Measurements from ENCODE around the gene GALNT17. TPM values are rescaled to one million over a fixed set of nuclear protein-coding genes. Genes with fewer than 3 reads are reported as not detected.

The GALNT17 gene
- total and polyA plus RNA-seq, 4 donors, result 2.8 to 10.8 (median 7.4) TPM

GRCh38 chr7:71411475-71411874 is 279.5 kb downstream of the GALNT17 start:
- TF ChIP-seq, protein P1, sequence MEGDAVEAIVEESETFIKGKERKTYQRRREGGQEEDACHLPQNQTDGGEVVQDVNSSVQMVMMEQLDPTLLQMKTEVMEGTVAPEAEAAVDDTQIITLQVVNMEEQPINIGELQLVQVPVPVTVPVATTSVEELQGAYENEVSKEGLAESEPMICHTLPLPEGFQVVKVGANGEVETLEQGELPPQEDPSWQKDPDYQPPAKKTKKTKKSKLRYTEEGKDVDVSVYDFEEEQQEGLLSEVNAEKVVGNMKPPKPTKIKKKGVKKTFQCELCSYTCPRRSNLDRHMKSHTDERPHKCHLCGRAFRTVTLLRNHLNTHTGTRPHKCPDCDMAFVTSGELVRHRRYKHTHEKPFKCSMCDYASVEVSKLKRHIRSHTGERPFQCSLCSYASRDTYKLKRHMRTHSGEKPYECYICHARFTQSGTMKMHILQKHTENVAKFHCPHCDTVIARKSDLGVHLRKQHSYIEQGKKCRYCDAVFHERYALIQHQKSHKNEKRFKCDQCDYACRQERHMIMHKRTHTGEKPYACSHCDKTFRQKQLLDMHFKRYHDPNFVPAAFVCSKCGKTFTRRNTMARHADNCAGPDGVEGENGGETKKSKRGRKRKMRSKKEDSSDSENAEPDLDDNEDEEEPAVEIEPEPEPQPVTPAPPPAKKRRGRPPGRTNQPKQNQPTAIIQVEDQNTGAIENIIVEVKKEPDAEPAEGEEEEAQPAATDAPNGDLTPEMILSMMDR (IDR thresholded peaks at IDR 0.05; ENCODE audit: control extremely low read depth, extremely low read depth), result no peak
- Histone ChIP-seq H3K4me3 (no peak overlapping the region), H3K27ac (ENCODE audit: low read depth in 1 of 2, low read length in 1 of 2) (no peak overlapping the region), H3K27me3 (ENCODE audit: control insufficient read depth in 3 of 3, insufficient read depth in 3 of 3, low read length in 2 of 3) (no peaks in the 10 kb centered on the region), H3K9ac (ENCODE audit: insufficient read depth in 1 of 2, low read length in 2 of 2) (no peak overlapping the region), H3K4me1 (ENCODE audit: control insufficient read depth in 5 of 5, insufficient read depth in 5 of 5, low read length in 5 of 5) (peaks cover 0 to 22% (median 0%) of the 10 kb centered on the region in 5 donors), H3K9me3 (ENCODE audit: control insufficient read depth in 4 of 4, insufficient read depth in 3 of 4, low read length in 3 of 4) (peaks cover 0 to 4% (median 3%) of the 10 kb centered on the region in 4 donors), H3K36me3 (ENCODE audit: control insufficient read depth in 4 of 4, insufficient read depth in 4 of 4, low read length in 4 of 4) (peaks cover 0 to 4% (median 2%) of the 10 kb centered on the region in 4 donors)
- no peak for DNase-seq
- 87 to 95% methylated on average over 3 of the region's 3 CpGs for WGBS, 2 donors
- no peak for ATAC-seq (ENCODE audit: insufficient read depth, low FRiP score)

- H3K27me3 ChIP-seq (ENCODE audit: control insufficient read depth in 3 of 3, insufficient read depth in 3 of 3, low read length in 2 of 3), result no peaks in the 10 kb centered on the region
- H3K27ac ChIP-seq (ENCODE audit: low read depth in 1 of 2, low read length in 1 of 2), result no peak overlapping the region
- DNase-seq (peak in 1 of 3 donors; percentile 33), ATAC-seq (ENCODE audit: insufficient read depth, low FRiP score) (no peak)
- H3K4me1 ChIP-seq (ENCODE audit: control insufficient read depth in 5 of 5, insufficient read depth in 5 of 5, low read length in 5 of 5), result peaks cover 0 to 9% (median 0%) of the 10 kb centered on the region in 5 donors
- TF ChIP-seq, protein P1 (IDR thresholded peaks at IDR 0.05; ENCODE audit: control extremely low read depth, extremely low read depth), result no peak
- no peak overlapping the region for H3K4me3 ChIP-seq
- peaks cover 0 to 3% (median under 1%) of the 10 kb centered on the region in 4 donors for H3K9me3 ChIP-seq (ENCODE audit: control insufficient read depth in 4 of 4, insufficient read depth in 3 of 4, low read length in 3 of 4)
- peaks cover 0 to 9% (median 2%) of the 10 kb centered on the region in 4 donors for H3K36me3 ChIP-seq (ENCODE audit: control insufficient read depth in 4 of 4, insufficient read depth in 4 of 4, low read length in 4 of 4)
- no peak overlapping the region for H3K9ac ChIP-seq (ENCODE audit: insufficient read depth in 1 of 2, low read length in 2 of 2)
- WGBS, 2 donors, result 40 to 50% methylated on average over 6 of the region's 6 CpGs
Measured at GRCh38 chr7:71414490-71414889, 282.5 kb downstream of the GALNT17 start.

DNA sequence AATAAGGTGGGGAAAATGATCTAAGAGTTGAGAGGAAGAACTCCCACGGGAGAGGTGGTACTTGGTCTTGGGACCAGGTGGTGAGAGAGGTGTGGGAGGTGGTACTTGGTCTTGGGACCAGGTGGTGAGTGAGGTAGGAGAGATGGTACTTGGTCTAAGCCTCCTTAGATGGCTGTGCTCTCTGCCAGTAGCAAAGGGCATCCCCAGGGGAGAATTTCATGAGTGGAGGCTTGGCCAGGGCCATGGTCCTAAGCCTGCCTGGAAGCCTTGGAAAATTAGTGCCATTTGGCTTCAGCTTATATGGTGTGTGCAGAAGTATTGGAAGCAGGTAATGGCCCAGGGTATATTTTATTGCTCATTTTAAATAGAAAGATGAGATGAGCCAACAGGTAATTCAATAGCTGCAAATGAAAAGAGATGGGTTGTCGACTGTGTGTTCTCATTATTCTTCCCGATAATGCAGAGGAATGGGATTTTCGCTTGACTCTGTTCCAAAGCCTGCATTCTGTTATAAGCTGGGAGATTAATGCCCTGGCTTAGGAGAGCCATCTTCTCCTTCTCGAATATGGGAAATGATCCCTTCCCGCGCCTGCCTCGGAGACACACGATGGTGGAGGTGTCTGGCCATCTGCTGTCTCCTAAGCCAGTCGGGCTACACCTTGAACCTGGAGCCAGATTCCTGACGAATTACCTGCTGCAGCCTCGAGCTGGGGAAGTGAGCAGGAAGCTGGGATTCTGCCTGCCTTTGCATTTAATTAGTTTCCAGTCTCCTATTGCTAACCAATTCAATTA is 287.8 kb downstream of the GALNT17 start:
- H3K27me3 ChIP-seq (ENCODE audit: control insufficient read depth in 3 of 3, insufficient read depth in 3 of 3, low read length in 2 of 3), result no peaks in the 10 kb centered on the region
- H3K9ac ChIP-seq (ENCODE audit: insufficient read depth in 1 of 2, low read length in 2 of 2), result no peak overlapping the region
- H3K36me3 ChIP-seq (ENCODE audit: control insufficient read depth in 4 of 4, insufficient read depth in 4 of 4, low read length in 4 of 4), result peaks cover 0 to 12% (median 2%) of the 10 kb centered on the region in 4 donors
- no peak for ATAC-seq (ENCODE audit: insufficient read depth, low FRiP score)
- no peak overlapping the region for H3K27ac ChIP-seq (ENCODE audit: low read depth in 1 of 2, low read length in 1 of 2)
- peaks cover 0 to 4% (median 0%) of the 10 kb centered on the region in 5 donors for H3K4me1 ChIP-seq (ENCODE audit: control insufficient read depth in 5 of 5, insufficient read depth in 5 of 5, low read length in 5 of 5)
- H3K9me3 ChIP-seq (ENCODE audit: control insufficient read depth in 4 of 4, insufficient read depth in 3 of 4, low read length in 3 of 4), result peaks cover 0 to 3% (median 0%) of the 10 kb centered on the region in 4 donors
- 84% methylated on average over 12 of the region's 12 CpGs for WGBS, 2 donors
- H3K4me3 ChIP-seq, result no peak overlapping the region
- no peak for DNase-seq
- TF ChIP-seq, protein P1 (IDR thresholded peaks at IDR 0.05; ENCODE audit: control extremely low read depth, extremely low read depth), result no peak

Data from lung (tissue), 12 donors.